Nephron progenitor cell (in vitro differentiated cells): Measurements from ENCODE around the gene GNAI2.
"Not testable (repeated sequence)": the region's sequence is repeated elsewhere in the genome, so short reads cannot be mapped to it uniquely, and the experiment has no call there.

Source experiments
- DNase-seq: peaks from one replicate; pipeline ENCODE4 v3.0.0; 2021
- H3K27ac Mint-ChIP-seq: 2 replicates; pipeline ENCODE4 v1.8.0; 2021; ENCODE audit warnings: mild to moderate bottlenecking, moderate library complexity, mixed read lengths
- H3K27me3 Mint-ChIP-seq: 2 replicates; pipeline ENCODE4 v1.8.0; 2021; ENCODE audit warnings: mild to moderate bottlenecking, low read depth, mixed read lengths; ENCODE audit not compliant: poor library complexity
- H3K36me3 Mint-ChIP-seq: 2 replicates; pipeline ENCODE4 v1.8.0; 2021; ENCODE audit warnings: low read depth, mixed read lengths
- H3K4me1 Mint-ChIP-seq: 2 replicates; pipeline ENCODE4 v1.8.0; 2021; ENCODE audit warnings: mixed read lengths
- H3K4me3 Mint-ChIP-seq: 2 replicates; pipeline ENCODE4 v1.8.0; 2021; ENCODE audit warnings: mild to moderate bottlenecking, moderate library complexity, mixed read lengths
- H3K9me3 Mint-ChIP-seq: 2 replicates; pipeline ENCODE4 v1.8.0; 2021; ENCODE audit warnings: mild to moderate bottlenecking, moderate library complexity, mixed read lengths
- CTCF ChIP-seq: fragments of 200-600 bp; sonication (generic); IDR thresholded peaks from 2 replicates; pipeline ENCODE4 v1.5.0; 2021; ENCODE audit warnings: antibody characterized with exemption

GNAI2 gene

GRCh38 chr3:50207359-50208042 lies 28.5 kb upstream of the GNAI2 start:
- Mint-ChIP-seq H3K36me3 (no peaks in the 10 kb centered on the region), H3K9me3 (no peaks in the 10 kb centered on the region), H3K4me3 (no peak overlapping the region), H3K4me1 (peaks cover 39% of the 10 kb centered on the region), H3K27me3 (peaks cover 28% of the 10 kb centered on the region), H3K27ac (no peak overlapping the region)
- no peak for TF ChIP-seq CTCF
- no peak for DNase-seq

- no peak for DNase-seq
- Mint-ChIP-seq H3K27me3 (peaks cover 28% of the 10 kb centered on the region), H3K27ac (no peak overlapping the region), H3K4me3 (no peak overlapping the region), H3K4me1 (peaks cover 28% of the 10 kb centered on the region), H3K36me3 (no peaks in the 10 kb centered on the region), H3K9me3 (no peaks in the 10 kb centered on the region)
- TF ChIP-seq CTCF, result no peak
Measured at GRCh38 chr3:50208677-50209344, 27.2 kb upstream of the GNAI2 start.

GRCh38 chr3:50210176-50210509 lies 25.9 kb upstream of the GNAI2 start:
- Mint-ChIP-seq H3K36me3 (no peaks in the 10 kb centered on the region), H3K27me3 (peaks cover 27% of the 10 kb centered on the region), H3K9me3 (no peaks in the 10 kb centered on the region), H3K4me3 (no peak overlapping the region), H3K4me1 (peaks cover 23% of the 10 kb centered on the region), H3K27ac (no peak overlapping the region)
- DNase-seq, result no peak
- no peak for TF ChIP-seq CTCF

GRCh38 chr3:50210510-50211367 lies 25.3 kb upstream of the GNAI2 start:
- peaks cover 26% of the 10 kb centered on the region for H3K4me1 Mint-ChIP-seq
- no peak for DNase-seq
- no peaks in the 10 kb centered on the region for H3K36me3 Mint-ChIP-seq
- TF ChIP-seq CTCF, result no peak
- H3K4me3 Mint-ChIP-seq, result no peak overlapping the region
- H3K9me3 Mint-ChIP-seq, result no peaks in the 10 kb centered on the region
- peaks cover 22% of the 10 kb centered on the region for H3K27me3 Mint-ChIP-seq
- no peak overlapping the region for H3K27ac Mint-ChIP-seq

DNA sequence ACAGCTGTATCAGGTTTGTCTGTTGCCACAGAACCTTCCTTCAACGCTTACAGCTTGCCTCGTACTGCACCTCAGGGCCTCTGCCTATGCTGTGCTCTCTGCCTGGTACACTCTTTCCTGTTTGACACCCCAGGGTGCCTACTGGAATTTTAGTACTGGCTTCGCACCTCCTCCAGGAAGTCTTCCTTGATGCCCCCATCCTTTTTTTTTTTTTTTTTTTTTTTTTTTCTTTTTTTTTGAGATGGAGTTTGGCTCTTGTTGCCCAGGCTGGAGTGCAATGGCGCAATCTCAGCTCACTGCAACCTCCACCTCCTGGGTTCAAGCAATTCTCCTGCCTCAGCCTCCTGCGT lies 24.7 kb upstream of the GNAI2 start:
- Mint-ChIP-seq H3K4me1 (peaks cover 26% of the 10 kb centered on the region), H3K27me3 (peaks cover 18% of the 10 kb centered on the region)
- not testable (repeated sequence) for H3K27ac Mint-ChIP-seq, H3K36me3 Mint-ChIP-seq, H3K4me3 Mint-ChIP-seq, H3K9me3 Mint-ChIP-seq, DNase-seq

DNA sequence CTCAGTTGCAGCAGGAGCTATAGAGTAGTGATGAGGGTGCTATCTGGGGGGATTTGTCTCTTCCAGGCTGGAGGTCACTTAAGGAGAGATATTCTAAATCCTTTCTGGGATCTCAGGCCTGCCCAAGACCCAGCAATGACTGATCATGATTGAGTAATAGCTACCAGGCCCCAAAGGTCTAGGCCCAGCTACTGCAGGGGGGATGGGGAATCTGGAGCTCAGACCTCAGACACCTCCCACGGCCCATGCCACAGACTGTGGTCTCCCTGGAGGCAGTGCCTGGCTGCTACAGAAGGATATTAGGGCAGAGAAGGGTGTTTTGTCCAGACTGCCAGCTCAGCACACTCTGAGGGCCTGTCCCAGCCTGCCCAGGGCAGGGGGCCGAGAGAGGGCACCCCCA lies 24.1 kb upstream of the GNAI2 start:
- Mint-ChIP-seq H3K4me3 (no peak overlapping the region), H3K27me3 (peaks cover 17% of the 10 kb centered on the region), H3K27ac (no peak overlapping the region), H3K36me3 (no peaks in the 10 kb centered on the region), H3K9me3 (no peaks in the 10 kb centered on the region), H3K4me1 (peaks cover 26% of the 10 kb centered on the region)
- no peak for DNase-seq
- no peak for TF ChIP-seq CTCF
